ENCODE data around the gene AMZ1.

Gene AMZ1, protein sequence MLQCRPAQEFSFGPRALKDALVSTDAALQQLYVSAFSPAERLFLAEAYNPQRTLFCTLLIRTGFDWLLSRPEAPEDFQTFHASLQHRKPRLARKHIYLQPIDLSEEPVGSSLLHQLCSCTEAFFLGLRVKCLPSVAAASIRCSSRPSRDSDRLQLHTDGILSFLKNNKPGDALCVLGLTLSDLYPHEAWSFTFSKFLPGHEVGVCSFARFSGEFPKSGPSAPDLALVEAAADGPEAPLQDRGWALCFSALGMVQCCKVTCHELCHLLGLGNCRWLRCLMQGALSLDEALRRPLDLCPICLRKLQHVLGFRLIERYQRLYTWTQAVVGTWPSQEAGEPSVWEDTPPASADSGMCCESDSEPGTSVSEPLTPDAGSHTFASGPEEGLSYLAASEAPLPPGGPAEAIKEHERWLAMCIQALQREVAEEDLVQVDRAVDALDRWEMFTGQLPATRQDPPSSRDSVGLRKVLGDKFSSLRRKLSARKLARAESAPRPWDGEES

DNA sequence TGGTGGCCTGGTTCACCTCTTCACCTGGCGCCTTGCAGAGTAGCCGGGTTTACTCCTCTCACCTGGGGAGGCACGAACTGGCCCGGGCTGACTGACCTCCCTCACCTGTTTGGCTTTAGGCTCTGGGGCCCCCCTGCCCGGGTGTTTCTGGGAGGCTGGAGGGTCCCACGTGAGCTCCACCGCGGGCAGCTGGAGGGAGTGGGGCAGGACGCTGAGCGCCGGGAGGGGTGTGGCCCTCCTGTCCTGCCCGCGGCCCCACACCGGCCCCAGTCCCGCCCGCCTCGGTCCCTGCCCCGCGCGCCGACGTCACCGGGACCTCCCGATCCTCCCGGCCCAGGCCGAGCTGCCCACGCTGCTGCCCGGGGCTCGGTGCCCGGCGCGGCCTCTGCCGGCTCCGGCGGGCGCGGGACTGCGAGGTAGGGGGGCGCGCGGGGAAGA lies at the start of gene AMZ1:
Gene AMZ1, plus strand, starts transcription at position 322 of the 438 bp plus-strand sequence. CDS start 12,250 bp downstream, outside the sequence.
- no peak for DNase-seq (ENCODE audit: low read depth, low spot score)

DNA sequence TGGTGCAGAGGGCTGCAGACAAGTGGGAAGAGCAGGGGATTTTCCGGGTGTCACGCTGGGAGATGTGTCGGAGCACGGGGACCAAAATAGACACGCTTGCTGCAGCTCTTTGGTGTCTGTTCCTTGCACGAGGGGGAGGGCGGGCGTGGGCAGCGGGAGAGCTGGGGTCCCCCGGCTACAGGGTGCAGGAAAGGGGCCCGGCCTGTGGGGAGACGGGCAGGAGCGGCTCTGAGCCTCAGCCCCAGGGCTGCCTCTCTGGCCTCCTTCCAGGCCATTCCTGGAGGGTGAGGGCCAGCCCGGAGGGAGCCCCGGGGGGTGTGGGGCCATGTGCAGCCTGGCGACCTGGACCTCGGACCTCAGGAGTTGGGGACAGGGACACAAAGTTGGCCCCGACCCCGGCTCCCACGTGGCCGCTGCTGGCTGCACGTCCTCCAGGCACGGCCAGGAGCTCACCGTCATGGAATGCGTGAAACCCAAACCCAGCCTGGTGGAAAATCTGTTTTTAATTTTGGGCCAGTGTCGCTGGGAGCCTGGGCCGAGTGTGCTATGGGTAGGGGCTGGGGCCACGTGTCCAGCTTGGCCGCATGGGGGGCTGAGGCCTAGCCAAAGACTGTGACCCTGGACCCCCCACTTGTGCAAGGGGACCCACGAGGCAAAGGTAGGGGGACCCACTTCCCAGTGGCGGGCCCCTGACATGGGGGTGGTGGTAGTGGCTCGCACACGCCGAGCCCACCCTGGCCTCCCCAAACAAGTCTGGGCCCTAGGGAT lies 49.6 kb upstream of the AMZ1 start:
- DNase-seq (ENCODE audit: low read depth, low spot score): no peak

DNA sequence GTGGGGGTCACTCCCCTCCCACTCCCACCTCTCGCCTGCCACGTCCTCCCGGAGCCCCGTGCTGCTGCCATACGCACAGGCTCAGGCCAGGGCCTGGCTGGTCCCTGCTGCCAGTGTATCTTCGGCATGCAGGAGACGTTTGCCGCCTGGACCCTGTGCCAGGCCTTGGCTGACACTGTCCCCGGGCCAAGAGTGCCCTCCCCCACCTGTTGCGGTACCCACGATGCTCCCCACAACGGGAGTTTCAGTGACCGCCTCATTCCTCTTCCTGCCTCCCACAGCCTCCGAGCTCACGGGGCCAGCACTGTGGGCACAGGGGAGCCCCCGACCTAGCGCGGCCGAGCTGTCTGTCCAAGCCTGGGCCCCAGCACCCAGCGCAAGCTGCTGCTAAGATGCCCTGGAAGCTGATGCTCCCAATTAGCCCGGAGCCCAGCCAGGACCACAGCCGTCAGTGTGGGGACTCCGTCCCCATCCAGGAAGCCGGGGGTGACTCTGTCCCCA lies 48.8 kb upstream of the AMZ1 start:
- no peak for DNase-seq (ENCODE audit: low read depth, low spot score)

DNA sequence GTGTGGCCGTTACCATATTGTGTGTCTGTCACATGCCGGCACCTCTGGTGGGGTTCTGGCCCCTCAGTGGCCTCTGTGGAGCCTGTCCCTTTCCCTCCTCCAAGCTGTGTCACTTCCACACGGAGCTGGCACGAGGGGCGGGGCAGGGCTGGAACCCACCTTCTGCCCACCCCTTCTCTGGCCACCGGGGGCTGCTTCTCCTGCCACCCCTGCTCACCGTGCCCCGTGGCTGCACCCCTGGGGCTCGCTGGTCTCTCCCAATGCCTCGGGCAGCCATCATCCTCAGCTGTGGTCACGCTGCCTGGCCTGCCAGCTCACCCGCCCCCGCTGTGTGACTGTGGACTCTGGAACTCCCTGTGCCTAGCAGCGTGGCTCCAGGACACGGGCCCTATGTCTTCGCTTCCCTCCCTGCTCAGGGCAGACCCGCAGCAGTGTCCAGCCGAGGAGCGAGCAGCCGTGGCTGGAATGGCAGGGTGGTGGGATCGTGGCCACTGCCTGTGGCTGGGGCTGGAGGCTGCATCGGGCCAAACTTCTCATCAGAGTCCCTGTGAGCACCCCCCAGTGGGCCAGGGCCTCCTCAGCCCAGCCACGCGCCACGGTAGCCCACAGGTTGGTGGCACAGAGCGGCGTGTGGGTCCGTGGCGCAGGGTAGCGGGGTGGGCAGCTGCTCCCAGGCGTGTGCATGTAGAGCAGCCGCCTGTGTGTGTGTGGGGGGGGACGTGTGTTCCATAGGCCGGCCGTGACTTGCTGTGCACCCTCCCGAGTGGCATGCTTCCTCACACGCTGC lies 48.1 kb upstream of the AMZ1 start:
- no peak for DNase-seq (ENCODE audit: low read depth, low spot score)

DNA sequence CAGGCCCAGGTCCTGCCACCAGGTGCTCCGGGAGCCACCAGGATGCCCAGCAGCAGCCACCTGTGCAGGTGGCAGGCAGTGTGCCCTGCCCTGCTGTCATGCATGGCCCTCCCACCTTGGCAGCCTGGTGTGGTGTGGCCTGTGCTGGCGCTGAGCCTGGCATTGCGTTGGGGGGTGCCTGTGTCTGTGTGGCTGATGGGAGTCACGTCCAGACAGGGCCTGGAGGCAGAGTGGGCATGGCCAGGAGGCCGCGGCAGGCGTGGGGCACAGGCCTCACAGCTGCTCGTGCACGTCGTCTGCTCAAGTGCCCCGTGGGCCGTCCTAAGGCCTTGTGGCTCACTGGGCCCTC lies 47.5 kb upstream of the AMZ1 start:
- no peak for DNase-seq (ENCODE audit: low read depth, low spot score)

DNA sequence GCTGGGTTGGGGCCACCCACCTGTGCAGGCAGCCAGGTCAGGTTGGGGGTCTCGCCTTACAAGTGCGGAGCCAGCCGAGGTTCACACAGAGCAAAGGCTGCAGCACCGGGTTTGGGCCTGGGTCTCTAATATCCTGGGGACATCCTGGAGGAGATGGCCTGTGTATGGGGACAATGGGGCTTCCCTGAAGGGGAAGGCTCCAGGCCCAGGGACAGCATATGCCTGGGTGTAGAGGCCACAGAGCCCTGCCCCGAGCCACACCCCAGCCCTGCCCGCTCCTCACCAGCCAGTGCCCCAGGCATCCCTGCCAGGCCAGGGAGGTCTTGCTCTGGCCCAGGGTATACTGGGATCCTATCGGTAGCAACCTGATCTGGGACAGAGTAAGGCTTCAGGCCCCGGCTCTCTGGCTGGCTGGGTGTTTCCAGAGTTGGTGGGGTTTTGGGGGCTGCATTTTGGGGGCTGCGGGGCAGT lies 47.1 kb upstream of the AMZ1 start:
- no peak for DNase-seq (ENCODE audit: low read depth, low spot score)

DNA sequence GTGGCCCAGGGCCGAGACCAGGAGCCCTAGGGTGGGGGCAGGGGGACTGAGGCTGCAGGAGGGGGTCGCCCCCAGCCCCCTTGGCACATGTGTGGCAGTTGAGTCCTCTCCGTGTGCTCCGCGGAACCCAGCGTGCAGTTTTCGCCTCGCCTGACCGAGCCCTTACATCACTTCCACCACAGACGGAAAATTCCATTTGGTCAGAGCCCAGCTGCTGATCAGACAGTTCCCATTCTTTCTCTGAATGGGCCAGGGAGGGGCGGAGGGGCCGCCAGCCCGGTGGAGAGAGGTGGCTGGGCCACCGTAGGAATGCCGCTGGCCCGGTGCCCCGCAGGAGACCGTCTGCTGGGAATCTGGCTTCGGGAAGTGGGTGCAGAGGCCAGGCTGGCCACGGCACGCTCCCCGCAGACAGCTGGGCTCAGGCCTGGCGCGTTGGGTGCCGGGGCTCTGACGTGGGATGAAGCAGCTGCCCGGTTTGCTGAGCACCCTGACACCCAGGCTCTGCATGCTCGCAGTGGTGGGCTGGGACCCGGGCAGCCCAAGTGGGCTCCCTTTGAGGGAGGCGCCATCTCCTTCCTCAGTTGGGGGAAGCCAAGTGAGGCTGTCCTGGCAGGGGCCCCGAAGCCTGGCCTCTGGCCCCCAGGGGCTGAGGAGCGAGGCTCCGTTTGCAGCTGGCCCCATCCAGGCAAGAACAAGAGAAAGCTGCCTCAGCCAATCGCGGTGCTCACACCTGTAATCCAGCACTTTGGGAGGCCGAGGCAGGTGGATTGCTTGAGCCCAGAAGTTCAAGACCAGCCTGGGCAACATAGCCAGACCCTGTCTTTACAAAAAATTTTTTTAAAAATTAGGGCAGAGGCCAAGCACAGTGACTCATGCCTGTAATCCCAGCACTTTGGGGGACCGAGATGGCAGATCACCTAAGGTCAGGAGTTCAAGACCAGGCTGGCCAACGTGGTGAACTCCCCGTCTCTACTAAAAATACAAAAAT lies 46.3 kb upstream of the AMZ1 start:
- peak; percentile 59 for DNase-seq (ENCODE audit: low read depth, low spot score)

DNA sequence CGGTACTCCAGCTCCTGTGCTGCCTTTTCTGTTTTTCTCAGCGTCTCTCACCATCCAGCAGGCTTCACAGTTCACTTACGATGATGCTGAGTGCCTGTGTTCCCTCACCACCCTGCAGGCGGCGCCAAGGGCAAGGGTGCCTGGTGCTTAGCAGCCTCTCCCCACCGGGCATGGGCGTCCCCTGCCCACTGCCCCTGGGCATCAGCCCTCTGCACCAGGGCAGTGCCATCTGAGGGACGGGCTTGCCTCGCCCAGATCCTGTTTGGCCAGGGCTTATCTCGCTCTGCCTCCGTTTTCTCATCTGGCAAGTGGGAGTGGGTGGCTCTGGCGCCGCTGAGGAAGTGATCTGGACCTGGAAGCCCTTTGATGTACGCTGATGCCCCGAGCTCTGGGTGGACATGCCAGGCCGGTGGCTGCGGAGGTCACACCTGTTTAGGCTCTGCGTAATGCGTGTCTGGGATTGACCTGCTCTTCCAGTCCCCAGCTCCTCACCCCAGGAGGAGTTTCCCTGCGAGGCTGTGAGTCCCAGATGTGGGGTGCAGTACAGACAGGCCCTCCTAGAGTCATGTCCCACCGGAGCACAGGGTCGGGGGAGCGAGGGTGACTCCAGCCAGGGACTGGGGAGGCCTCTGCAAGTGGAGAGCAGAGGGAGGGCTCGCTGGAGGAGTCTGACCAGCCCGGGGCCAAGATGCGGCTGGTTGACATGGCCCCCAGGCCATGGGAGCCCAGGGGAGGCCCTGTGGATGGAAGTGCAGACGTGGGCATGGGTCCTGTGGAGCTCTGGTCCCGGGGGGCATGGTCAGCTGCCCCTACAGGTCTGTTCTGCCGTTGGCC lies 44.4 kb upstream of the AMZ1 start:
- DNase-seq (ENCODE audit: low read depth, low spot score): no peak

DNA sequence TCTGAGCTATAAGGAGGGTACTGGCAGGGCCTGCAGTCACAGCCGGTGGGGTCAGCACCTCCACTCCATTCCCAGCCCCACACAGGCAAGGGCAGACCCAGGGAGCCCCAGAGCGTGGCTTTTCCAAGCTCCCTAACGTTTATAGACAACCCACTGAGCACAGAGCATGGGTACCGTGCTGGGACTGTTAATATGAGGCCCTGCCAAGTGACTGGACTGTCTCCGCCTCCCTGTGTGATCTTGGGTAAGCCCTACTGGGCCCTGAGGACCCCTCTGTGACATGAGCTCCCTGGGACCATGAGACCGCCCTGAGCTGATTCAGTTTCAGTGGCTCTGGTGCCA lies 43.8 kb upstream of the AMZ1 start:
- DNase-seq (ENCODE audit: low read depth, low spot score): no peak

DNA sequence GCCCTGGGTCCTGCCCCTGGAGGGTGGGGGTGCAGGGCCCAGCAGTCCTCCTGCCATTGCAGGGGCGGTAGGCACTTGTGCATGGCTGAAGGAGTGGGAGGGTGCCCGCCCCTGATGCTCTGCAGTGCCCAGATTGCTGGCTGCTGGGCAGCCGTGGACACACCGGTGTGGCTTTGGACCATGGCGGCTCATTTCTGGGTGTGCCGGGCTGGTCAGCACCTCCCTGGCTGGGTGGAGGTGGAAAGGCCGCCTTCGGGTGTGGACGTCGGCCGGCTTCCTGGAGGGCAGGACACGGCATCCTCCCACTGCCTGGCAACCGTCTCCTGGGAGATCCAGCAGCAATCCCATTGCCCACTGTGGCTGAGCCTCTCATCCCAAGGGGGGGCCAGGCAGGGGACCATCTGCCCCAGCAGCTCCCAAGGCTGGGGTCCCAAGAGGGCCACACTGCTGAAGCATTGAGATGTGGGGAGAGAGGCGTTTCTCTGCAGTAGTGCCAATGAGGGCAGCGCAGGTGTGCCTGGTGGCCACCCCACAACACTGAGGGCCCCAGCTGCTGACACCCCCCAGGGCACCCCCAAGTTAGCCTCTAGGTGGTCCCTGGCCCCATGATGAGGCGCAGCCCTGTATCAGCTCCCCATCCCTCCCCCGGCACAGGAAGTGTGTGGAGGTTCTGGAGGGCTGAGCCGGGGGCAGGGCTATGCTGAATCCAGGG lies 43.3 kb upstream of the AMZ1 start:
- DNase-seq (ENCODE audit: low read depth, low spot score): no peak

DNA sequence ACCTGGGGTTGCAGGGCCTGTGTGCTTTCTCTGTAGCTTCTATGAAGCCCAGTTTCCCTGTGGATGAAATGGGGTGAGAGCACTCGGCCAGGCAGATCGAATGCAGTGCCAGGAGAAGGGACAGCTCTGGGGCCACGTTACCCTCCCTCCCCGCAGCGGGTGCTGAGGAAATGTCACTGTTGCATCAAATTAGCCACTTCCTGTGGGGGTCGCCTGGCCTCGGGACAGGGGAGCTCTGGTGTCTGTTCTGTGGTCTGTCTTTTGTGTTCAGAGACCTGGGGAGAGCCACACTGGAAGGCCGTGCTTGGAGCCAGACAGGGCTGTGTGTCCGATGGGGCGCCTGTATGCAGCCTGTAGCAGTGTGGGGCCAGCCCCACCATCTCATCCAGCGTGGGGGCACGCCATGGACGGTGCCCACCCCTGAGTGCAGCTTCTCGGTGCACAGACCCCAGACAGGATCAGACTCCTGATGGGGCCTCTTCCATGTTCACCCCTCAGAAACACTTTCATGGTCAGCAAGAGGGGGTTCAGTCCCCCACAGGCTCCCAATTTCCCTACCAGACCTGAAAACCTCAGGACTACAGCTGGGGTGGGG lies 42.6 kb upstream of the AMZ1 start:
- DNase-seq (ENCODE audit: low read depth, low spot score): no peak

DNA sequence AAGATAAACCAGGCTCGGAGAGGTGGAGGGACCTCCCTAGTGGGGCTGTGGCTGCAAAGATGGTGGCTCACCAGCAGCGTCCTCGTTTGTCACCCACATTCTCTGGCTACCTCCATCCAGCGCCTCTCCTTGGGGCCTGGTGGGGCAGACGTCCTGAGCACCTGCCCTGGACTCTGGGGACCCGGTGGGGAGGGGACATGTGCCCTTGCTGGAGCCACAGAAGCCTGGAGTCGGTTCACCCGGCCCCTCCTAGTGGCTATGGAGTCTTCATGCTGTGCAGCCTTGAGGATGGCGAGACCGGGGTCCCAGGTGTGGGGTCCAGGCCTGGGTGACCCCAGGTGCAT lies 41.7 kb upstream of the AMZ1 start:
- DNase-seq (ENCODE audit: low read depth, low spot score): no peak

DNA sequence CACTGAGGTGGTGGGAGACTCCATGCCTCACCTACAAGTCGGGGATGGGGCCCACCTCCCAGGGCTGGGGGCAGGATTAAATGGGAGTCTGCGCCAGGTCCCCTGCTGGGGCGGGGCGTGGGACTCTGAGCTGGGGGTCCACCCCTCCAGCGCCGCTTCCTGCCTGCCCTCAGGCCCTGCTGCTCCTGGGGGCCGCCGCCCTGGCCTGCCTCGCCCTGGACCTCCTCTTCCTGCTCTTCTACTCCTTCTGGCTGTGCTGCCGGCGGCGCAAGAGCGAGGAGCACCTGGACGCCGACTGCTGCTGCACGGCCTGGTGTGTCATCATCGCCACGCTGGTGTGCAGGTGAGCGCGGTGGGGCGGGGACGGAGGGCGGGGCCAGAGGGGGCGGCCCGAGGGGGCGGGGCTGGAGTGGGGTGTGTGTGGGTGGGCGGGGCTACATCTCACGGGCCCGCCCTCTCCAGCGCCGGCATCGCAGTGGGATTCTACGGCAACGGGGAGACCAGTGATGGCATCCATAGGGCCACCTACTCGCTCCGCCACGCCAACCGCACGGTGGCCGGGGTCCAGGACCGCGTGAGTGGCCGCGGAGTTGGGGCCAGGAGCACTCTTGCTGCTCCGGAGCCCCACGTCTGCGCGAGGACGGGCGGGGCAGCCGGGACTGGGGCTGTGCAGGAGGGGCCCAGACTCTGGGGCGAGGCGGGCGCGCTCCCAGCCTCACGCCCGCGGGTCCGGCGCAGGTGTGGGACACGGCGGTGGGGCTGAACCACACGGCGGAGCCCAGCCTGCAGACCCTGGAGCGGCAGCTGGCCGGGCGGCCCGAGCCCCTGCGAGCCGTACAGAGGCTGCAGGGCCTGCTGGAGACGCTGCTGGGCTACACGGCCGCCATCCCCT lies 41.1 kb upstream of the AMZ1 start:
- no peak for DNase-seq (ENCODE audit: low read depth, low spot score)

DNA sequence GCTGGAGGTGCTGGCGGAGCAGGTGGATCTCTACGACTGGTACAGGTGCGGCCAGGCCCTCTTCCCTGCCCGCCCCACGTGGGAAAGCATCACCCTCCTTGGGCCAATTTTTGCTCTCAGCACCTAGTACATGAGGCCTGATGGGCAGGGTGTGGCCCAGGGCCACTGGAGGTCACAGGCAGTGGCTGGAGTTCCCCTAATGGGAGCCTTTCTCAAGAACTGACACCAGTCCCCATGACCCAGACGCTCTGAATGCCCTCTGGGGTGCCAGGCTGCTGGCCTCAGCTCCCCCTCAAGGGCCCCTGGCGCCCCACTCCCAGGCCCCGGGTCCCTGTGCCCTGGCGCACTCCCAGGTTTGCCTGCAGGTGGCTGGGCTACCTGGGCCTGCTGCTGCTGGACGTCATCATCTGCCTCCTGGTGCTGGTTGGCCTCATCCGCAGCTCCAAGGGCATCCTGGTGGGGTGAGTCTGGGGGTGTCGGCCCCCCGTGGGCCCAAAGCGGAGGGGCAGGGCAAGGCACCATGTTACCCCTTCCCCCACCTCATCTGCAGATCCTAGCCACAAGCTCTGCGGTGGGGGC lies 40.3 kb upstream of the AMZ1 start:
- no peak for DNase-seq (ENCODE audit: low read depth, low spot score)

DNA sequence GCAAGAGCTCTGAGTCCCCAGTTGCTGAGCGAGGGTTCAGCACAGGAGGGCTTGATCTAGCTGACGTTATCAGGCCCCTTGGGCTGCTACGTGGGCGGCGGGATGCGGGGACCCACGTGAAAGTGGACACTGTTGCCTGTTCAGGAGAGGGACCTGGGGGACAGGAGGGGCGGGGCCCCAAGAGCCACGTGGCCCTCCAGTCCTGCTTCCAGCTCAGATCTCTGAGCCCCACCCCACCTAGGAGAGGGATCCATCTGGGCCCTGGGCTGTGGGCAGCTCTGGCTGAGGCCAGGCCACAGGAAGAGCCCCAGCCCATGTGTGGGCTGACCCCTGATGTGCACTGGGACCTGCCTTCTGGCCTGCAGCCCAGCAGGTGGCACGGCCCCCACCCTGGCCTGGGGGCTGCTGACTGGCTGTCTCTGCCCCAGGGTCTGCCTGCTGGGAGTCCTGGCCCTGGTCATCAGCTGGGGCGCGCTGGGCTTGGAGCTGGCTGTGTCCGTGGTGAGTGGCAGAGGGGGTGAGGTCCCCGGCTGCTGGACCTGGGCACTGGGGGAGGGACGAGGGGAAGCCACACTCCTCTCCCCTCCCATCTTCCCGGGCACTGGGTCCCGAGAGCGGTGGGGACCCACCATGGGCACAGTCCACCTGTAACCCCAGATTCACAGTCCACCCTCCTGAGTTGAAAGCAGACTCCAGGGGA lies 38.7 kb upstream of the AMZ1 start:
- no peak for DNase-seq (ENCODE audit: low read depth, low spot score)

DNA sequence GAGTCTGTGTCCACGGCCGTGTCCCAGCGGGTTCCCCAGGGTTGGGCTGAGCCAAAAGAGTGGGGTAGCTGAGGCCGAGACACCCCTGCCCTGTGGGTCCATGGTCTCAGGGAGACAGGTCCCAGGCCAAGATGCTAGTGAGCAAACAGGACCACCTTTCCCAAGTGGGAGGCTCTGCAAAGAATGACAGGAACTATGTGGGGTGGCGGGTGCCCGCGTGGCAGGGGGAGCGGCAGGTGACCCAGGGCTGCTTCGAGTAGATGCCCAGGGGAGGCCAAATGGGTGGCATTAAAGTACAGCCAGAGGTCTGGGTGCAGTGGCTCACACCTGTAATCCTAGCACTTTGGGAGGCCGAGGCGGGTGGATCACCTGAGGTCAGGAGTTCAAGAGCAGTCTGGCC lies 38.0 kb upstream of the AMZ1 start:
- no peak for DNase-seq (ENCODE audit: low read depth, low spot score)

DNA sequence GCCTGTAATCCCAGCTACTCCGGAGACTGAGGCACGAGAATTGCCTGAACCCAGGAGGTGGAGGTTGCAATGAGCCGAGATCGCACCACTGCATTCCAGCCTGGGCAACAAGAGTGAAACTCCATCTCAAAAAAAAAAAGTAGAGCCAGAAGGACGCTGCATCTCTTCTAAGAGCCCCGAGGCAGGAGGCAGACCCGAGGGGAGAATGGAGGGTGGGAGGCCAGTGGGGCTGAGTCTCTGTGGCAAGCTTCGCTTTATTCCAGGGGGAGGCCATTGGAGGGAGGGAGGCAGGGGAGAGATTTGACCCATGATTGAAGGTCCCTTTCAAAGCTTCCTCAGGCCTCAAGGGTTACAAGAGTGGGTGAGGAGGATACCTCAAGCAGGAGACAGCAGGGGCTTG lies 37.6 kb upstream of the AMZ1 start:
- DNase-seq (ENCODE audit: low read depth, low spot score): no peak
